SK-N-SH (cell line): ENCODE results near the gene RNGTT. TPM values are rescaled to one million over a fixed set of nuclear protein-coding genes. Genes with fewer than 3 reads are reported as not detected.

Experiments
- CTCF ChIA-PET: fragments of 300-600, 350-600 bp; formaldehyde crosslinking; extraction: SDS; loops from one replicate; lab custom pipeline; 2021; lab: Yijun Ruan, JAX
- POLR2A ChIA-PET: fragments of 350-600 bp; sonication (Branson Sonifier 250); formaldehyde crosslinking; extraction: SDS; loops from one replicate; lab custom pipeline; 2020; ENCODE audit warnings: antibody characterized with exemption, inconsistent platforms; lab: Yijun Ruan, JAX
- DNase-seq: peaks from one replicate; pipeline ENCODE4 v3.0.0; 2012
- H2AFZ ChIP-seq: fragments of 200-600 bp; sonication (generic); 2 replicates; pipeline ENCODE4 v1.8.1; 2016; ENCODE audit warnings: antibody characterized with exemption, mild to moderate bottlenecking, low read depth
- H3F3A ChIP-seq: fragments of 200-600 bp; sonication (generic); replicated peaks from 2 replicates; pipeline ENCODE3; 2016; ENCODE audit warnings: antibody characterized with exemption, mild to moderate bottlenecking; ENCODE audit not compliant: insufficient read depth
- H3K27ac ChIP-seq, 2 experiments: fragments of 200-500 bp in 1 of 2; fragments of 200-600 bp in 1 of 2; sonication (Bioruptor generic) in 1 of 2; sonication (generic), shearing (Covaris generic) in 1 of 2; 2 replicates each; pipeline versions ENCODE4 v1.5.1 to v1.6.1; 2014 to 2016; ENCODE audit warnings: low read depth in 2 of 2, inconsistent platforms in 1 of 2, low read length in 1 of 2, mild to moderate bottlenecking in 1 of 2, mixed read lengths in 1 of 2
- H3K27me3 ChIP-seq: fragments of 200-600 bp; sonication (generic), shearing (Covaris generic); 2 replicates; pipeline ENCODE4 v1.6.1; 2016; ENCODE audit warnings: mixed run types; ENCODE audit not compliant: insufficient read depth
- H3K36me3 ChIP-seq, 2 experiments: fragments of 200-500 bp in 1 of 2; fragments of 200-600 bp in 1 of 2; sonication (Bioruptor generic) in 1 of 2; sonication (generic) in 1 of 2; replicated peaks in 1 of 2; 2 replicates each; pipeline versions ENCODE3 to v1.5.1; 2014 to 2016; ENCODE audit warnings: low read length in 1 of 2, mild to moderate bottlenecking in 1 of 2; ENCODE audit not compliant: insufficient read depth in 2 of 2, control insufficient read depth in 1 of 2
- H3K4me1 ChIP-seq, 2 experiments: fragments of 200-500 bp in 1 of 2; fragments of 200-600 bp in 1 of 2; sonication (Bioruptor generic) in 1 of 2; sonication (generic), shearing (Covaris generic) in 1 of 2; 2 replicates each; pipeline versions ENCODE4 v1.5.1 to v1.6.1; 2014 to 2016; ENCODE audit warnings: low read depth in 1 of 2, low read length in 1 of 2, mixed run types in 1 of 2; ENCODE audit not compliant: insufficient read depth in 2 of 2, control insufficient read depth in 1 of 2
- H3K4me2 ChIP-seq: fragments of 200-600 bp; sonication (generic), shearing (Covaris generic); 2 replicates; pipeline ENCODE4 v1.6.1; 2017; ENCODE audit warnings: mixed run types
- H3K4me3 ChIP-seq, 2 experiments: fragments of 200-500 bp in 1 of 2; fragments of 200-600 bp in 1 of 2; sonication (Bioruptor generic) in 1 of 2; sonication (generic), shearing (Covaris generic) in 1 of 2; 2 replicates each; pipeline versions ENCODE4 v1.5.1 to v1.8.1; 2014 to 2016; ENCODE audit warnings: low read depth in 2 of 2, inconsistent platforms in 1 of 2, low read length in 1 of 2, mild to moderate bottlenecking in 1 of 2, mixed read lengths in 1 of 2, moderate library complexity in 1 of 2
- H3K79me2 ChIP-seq: fragments of 200-600 bp; sonication (generic); 2 replicates; pipeline ENCODE4 v1.8.1; 2017; ENCODE audit warnings: mild to moderate bottlenecking; ENCODE audit not compliant: insufficient read depth
- H3K9ac ChIP-seq: fragments of 200-600 bp; sonication (generic); 2 replicates; pipeline ENCODE4 v1.6.1; 2017; ENCODE audit warnings: mixed run types
- H3K9me2 ChIP-seq: fragments of 200-600 bp; sonication (generic); 2 replicates; pipeline ENCODE4 v1.6.1; 2017; ENCODE audit warnings: mixed run types
- H3K9me3 ChIP-seq: fragments of 200-600 bp; sonication (generic); 2 replicates; pipeline ENCODE4 v1.6.1; 2017; ENCODE audit warnings: mixed run types, mild to moderate bottlenecking, moderate library complexity
- H4K20me1 ChIP-seq: fragments of 200-600 bp; sonication (generic); 2 replicates; pipeline ENCODE4 v1.6.1; 2017; ENCODE audit warnings: mild to moderate bottlenecking, mixed run types; ENCODE audit not compliant: insufficient read depth
- CHD2 ChIP-seq: fragments of 150-350 bp; IDR thresholded peaks from 2 replicates; pipeline ENCODE4 v1.6.1; 2018; ENCODE audit warnings: low read length; ENCODE audit not compliant: partially characterized antibody
- FOSL2 ChIP-seq: IDR thresholded peaks from 2 replicates; pipeline ENCODE4 v1.4.0; 2012; ENCODE audit warnings: low read depth, mild to moderate bottlenecking, moderate library complexity, borderline replicate concordance
- MXI1 ChIP-seq: IDR thresholded peaks from 2 replicates; pipeline ENCODE4 v1.6.1; 2012; ENCODE audit warnings: mild to moderate bottlenecking, low read depth, low read length, improper control_type of control experiment
- NFIC ChIP-seq: IDR thresholded peaks from 2 replicates; pipeline ENCODE4 v1.4.0; 2012; ENCODE audit warnings: borderline replicate concordance
- NRF1 ChIP-seq: IDR thresholded peaks from 2 replicates; pipeline ENCODE4 v1.6.1; 2012; ENCODE audit warnings: low read depth, mild to moderate bottlenecking, low read length
- RCOR1 ChIP-seq: fragments of 150-350 bp; IDR thresholded peaks from 2 replicates; pipeline ENCODE4 v1.6.1; 2017; ENCODE audit warnings: antibody characterized with exemption, low read length
- RFX5 ChIP-seq: IDR thresholded peaks from 2 replicates; pipeline ENCODE4 v1.6.1; 2012; ENCODE audit warnings: mild to moderate bottlenecking, improper control_type of control experiment, low read length
- TAF1 ChIP-seq: IDR thresholded peaks from 2 replicates; pipeline ENCODE4 v1.6.1; 2012; ENCODE audit warnings: low read depth, mild to moderate bottlenecking, low read length, moderate library complexity, borderline replicate concordance
- WGBS: methylation state at CpG from one replicate; pipeline ENCODE4 v1.1.6; 2017; ENCODE audit warnings: low lambda C conversion rate; 5-methylcytosine and 5-hydroxymethylcytosine counted together
- polyA plus RNA-seq, 3 experiments: library from polyadenylated mRNA; depleted of rRNA; stranded (reverse); fragments of >200 nt; gene quantifications; 2 replicates each; pipeline ENCODE4 v1.2.3, GENCODE V29; 2012
- TF ChIP-seq, protein P1 (sequence below): fragments of 150-350 bp; IDR thresholded peaks from 2 replicates; pipeline ENCODE4 v1.6.1; 2017; ENCODE audit warnings: antibody characterized with exemption, low read length, low read depth, borderline replicate concordance
- TF ChIP-seq, protein P2 (sequence below): IDR thresholded peaks from 2 replicates; pipeline ENCODE4 v1.4.0; 2012; ENCODE audit warnings: low read depth, borderline replicate concordance
- TF ChIP-seq, protein P3 (sequence below): fragments of 150-350 bp; IDR thresholded peaks from 2 replicates; pipeline ENCODE4 v1.6.1; 2016; ENCODE audit warnings: mild to moderate bottlenecking, low read depth, low read length
- TF ChIP-seq, protein P4 (sequence below): fragments of 200-600 bp; sonication (generic); IDR thresholded peaks from 2 replicates; pipeline ENCODE4 v1.6.1; 2017; ENCODE audit warnings: antibody characterized with exemption, mild to moderate bottlenecking, moderate library complexity

The RNGTT gene
- polyA plus RNA-seq, 1 of the 3 experiments (the other 2 are of a cell fraction), result 3.3 TPM

DNA sequence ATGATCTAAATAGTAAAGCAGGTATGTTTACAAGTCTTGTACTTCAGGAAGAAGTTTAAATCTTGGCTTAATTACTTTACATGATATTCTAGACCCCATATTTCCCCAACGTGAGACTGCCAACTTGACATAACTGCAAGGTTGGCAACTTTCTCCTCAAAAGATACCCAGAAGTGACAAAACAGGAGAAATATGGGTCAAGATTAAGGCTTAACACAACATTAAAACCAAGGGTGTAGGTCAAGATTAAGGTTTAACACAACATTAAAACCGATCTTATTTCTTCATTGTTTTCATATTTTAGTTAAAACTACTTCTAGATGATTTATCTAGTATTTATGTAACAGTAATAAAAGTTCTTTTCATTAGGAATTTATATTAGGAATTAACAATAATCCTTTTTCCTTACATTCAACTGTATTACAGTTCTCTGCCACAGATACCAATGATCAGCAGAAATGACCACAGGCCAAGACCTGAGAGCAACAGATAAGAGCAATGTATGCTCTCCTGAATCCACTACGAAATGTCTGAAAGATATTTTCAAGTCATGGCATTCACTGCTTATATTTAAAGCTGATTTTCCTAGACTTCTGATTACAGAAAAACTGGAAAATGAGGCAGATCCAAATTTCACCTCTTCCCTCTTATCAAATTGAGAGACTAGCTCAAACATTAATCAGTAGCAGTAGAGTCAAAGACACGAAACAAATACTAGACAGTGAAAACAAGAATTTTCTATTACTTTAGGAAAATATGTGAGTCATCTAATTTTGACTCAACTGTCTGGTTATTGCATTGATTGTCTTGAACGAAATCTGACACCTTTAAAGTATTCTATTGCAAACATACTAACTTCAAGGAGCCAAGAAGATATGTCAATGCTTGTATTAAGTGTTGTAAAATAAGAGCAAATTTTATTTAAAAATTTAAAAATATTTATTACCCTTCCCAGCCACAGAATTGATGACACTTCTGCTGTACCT, 72.3 kb downstream of the RNGTT start:
- Histone ChIP-seq H3K36me3 (peaks cover 3 to 27% of the 10 kb centered on the region in 2 experiments), H3K27ac (no peak overlapping the region), H3K9me2 (no peaks in the 10 kb centered on the region), H4K20me1 (no peaks in the 10 kb centered on the region), H3K4me2 (no peak overlapping the region), H3K27me3 (no peaks in the 10 kb centered on the region), H2AFZ (no peak overlapping the region), H3K9ac (no peak overlapping the region), H3K4me1 (peaks cover 0 to 3% of the 10 kb centered on the region in 2 experiments; a peak in 1 of 4 replicates), H3K79me2 (no peaks in the 10 kb centered on the region; the same call in 1 of the 2 replicates), H3K4me3 (no peak overlapping the region), H3F3A (no peaks in the 10 kb centered on the region), H3K9me3 (no peaks in the 10 kb centered on the region)
- no peak for DNase-seq
- POLR2A ChIA-PET, result no interaction called here
- WGBS, result 79% methylated on average over 5 of the region's 5 CpGs
- no peak for TF ChIP-seq NFIC
- CTCF ChIA-PET, result no interaction called here

DNA sequence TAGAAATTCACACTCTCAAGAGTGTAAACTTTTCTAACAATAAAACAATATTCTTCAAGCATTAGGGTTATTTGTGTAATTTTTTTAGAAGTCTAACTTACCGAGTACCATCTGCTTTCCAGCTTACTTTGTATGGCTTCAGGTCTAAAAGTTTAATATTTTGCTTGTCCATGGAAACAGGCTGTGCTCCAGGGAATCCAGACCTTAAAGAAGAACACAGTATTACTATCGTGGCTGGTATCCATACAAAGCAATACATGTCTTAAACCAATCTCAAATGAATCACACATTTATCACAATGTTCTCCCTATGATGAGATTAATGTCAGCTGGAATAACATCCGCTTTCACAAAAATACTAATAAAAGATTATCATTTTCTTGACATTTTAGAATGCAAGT, 73.0 kb downstream of the RNGTT start:
- no peak overlapping the region for H3K27ac ChIP-seq
- H2AFZ ChIP-seq, result no peak overlapping the region
- CTCF ChIA-PET, result interaction anchor here (1.7 to 1.8 kb wide), 2 partner anchors 19 to 20 kb away, joined by 4 to 5 read pairs; no protein-coding TSS in a partner anchor
- H3K9me3 ChIP-seq, result no peaks in the 10 kb centered on the region
- H3K4me1 ChIP-seq, result peaks cover 0 to 3% of the 10 kb centered on the region in 2 experiments; a peak in 1 of 4 replicates
- no peaks in the 10 kb centered on the region for H4K20me1 ChIP-seq
- DNase-seq, result no peak
- 95% methylated on average over 3 of the region's 3 CpGs for WGBS
- no peak overlapping the region for H3K4me2 ChIP-seq
- H3K79me2 ChIP-seq, result no peaks in the 10 kb centered on the region; the same call in 1 of the 2 replicates
- no peaks in the 10 kb centered on the region for H3K27me3 ChIP-seq
- H3K36me3 ChIP-seq, result peaks cover 4 to 32% of the 10 kb centered on the region in 2 experiments
- no peak for TF ChIP-seq NRF1
- no peak for TF ChIP-seq FOSL2
- no peaks in the 10 kb centered on the region for H3K9me2 ChIP-seq
- no peak overlapping the region for H3K9ac ChIP-seq
- no peaks in the 10 kb centered on the region for H3F3A ChIP-seq
- H3K4me3 ChIP-seq, result no peak overlapping the region
- POLR2A ChIA-PET, result no interaction called here

DNA sequence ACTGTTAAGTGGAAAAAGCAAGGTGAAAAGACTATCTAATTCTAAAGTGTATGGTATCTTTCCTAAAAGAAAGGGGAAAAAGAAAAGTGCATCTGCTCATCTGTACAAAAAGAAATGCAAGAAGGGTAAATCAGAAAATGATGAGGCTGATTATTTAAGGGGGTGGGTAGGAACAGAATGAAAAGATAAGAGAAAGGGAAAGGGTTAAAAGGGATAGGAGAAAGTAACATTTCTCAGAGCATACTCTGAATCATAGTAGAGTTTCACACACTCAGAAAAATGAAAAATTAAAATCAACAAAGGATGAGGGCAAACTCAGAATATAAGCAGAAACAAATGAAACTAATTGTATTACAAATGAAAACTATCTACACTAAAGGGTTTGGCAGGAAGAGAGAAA, 79.1 kb downstream of the RNGTT start:
- Histone ChIP-seq H4K20me1 (no peaks in the 10 kb centered on the region), H3K27ac (no peak overlapping the region), H3K4me1 (no peaks in the 10 kb centered on the region; a peak in 1 of 4 replicates), H3K9me2 (no peaks in the 10 kb centered on the region), H3K36me3 (peaks cover 12 to 40% of the 10 kb centered on the region in 2 experiments), H2AFZ (no peak overlapping the region), H3K27me3 (no peaks in the 10 kb centered on the region), H3K4me3 (no peak overlapping the region), H3K4me2 (no peak overlapping the region), H3F3A (no peaks in the 10 kb centered on the region), H3K9ac (no peak overlapping the region), H3K9me3 (0 out of 2 replicates have a peak, but pooled peaks cover 4% of the 10 kb centered on the region), H3K79me2 (no peaks in the 10 kb centered on the region; the same call in 1 of the 2 replicates)
- TF ChIP-seq, protein P1, sequence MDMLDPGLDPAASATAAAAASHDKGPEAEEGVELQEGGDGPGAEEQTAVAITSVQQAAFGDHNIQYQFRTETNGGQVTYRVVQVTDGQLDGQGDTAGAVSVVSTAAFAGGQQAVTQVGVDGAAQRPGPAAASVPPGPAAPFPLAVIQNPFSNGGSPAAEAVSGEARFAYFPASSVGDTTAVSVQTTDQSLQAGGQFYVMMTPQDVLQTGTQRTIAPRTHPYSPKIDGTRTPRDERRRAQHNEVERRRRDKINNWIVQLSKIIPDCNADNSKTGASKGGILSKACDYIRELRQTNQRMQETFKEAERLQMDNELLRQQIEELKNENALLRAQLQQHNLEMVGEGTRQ, result no peak
- TF ChIP-seq, protein P2, sequence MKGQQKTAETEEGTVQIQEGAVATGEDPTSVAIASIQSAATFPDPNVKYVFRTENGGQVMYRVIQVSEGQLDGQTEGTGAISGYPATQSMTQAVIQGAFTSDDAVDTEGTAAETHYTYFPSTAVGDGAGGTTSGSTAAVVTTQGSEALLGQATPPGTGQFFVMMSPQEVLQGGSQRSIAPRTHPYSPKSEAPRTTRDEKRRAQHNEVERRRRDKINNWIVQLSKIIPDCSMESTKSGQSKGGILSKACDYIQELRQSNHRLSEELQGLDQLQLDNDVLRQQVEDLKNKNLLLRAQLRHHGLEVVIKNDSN, result no peak
- TF ChIP-seq MXI1, result no peak
- no peak for TF ChIP-seq RFX5
- TF ChIP-seq RCOR1, result no peak
- TF ChIP-seq, protein P3, sequence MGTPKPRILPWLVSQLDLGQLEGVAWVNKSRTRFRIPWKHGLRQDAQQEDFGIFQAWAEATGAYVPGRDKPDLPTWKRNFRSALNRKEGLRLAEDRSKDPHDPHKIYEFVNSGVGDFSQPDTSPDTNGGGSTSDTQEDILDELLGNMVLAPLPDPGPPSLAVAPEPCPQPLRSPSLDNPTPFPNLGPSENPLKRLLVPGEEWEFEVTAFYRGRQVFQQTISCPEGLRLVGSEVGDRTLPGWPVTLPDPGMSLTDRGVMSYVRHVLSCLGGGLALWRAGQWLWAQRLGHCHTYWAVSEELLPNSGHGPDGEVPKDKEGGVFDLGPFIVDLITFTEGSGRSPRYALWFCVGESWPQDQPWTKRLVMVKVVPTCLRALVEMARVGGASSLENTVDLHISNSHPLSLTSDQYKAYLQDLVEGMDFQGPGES, result no peak
- TF ChIP-seq, protein P4, sequence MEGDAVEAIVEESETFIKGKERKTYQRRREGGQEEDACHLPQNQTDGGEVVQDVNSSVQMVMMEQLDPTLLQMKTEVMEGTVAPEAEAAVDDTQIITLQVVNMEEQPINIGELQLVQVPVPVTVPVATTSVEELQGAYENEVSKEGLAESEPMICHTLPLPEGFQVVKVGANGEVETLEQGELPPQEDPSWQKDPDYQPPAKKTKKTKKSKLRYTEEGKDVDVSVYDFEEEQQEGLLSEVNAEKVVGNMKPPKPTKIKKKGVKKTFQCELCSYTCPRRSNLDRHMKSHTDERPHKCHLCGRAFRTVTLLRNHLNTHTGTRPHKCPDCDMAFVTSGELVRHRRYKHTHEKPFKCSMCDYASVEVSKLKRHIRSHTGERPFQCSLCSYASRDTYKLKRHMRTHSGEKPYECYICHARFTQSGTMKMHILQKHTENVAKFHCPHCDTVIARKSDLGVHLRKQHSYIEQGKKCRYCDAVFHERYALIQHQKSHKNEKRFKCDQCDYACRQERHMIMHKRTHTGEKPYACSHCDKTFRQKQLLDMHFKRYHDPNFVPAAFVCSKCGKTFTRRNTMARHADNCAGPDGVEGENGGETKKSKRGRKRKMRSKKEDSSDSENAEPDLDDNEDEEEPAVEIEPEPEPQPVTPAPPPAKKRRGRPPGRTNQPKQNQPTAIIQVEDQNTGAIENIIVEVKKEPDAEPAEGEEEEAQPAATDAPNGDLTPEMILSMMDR, result no peak
- TF ChIP-seq CHD2, result no peak
- TF ChIP-seq TAF1, result no peak
- no peak for DNase-seq
- ChIA-PET POLR2A (no interaction called here), CTCF (no interaction called here)
